Osteocyte (in vitro differentiated cells): ENCODE measurements around the gene TMEM63C. TPM values are rescaled to one million over a fixed set of nuclear protein-coding genes. Genes with fewer than 3 reads are reported as not detected.

Experiments used
- DNase-seq: peaks from one replicate; pipeline ENCODE4 v3.0.0; 2021; ENCODE audit warnings: mixed read lengths; ENCODE audit not compliant: unreplicated experiment; ENCODE audit errors: extremely low spot score
- H3K27ac Mint-ChIP-seq: one replicate; pipeline ENCODE4 v1.8.0; 2021; ENCODE audit warnings: mild to moderate bottlenecking, mixed read lengths; ENCODE audit not compliant: unreplicated experiment
- H3K27me3 Mint-ChIP-seq: one replicate; pipeline ENCODE4 v1.8.0; 2021; ENCODE audit warnings: mixed read lengths; ENCODE audit not compliant: unreplicated experiment
- H3K36me3 Mint-ChIP-seq: one replicate; pipeline ENCODE4 v1.8.0; 2021; ENCODE audit warnings: mixed read lengths; ENCODE audit not compliant: unreplicated experiment
- H3K4me1 Mint-ChIP-seq: one replicate; pipeline ENCODE4 v1.8.0; 2021; ENCODE audit warnings: mixed read lengths; ENCODE audit not compliant: unreplicated experiment
- H3K4me3 Mint-ChIP-seq: one replicate; pipeline ENCODE4 v1.8.0; 2021; ENCODE audit warnings: mild to moderate bottlenecking, moderate library complexity, mixed read lengths; ENCODE audit not compliant: unreplicated experiment
- H3K9me3 Mint-ChIP-seq: one replicate; pipeline ENCODE4 v1.8.0; 2021; ENCODE audit warnings: mixed read lengths; ENCODE audit not compliant: unreplicated experiment
- CTCF ChIP-seq: fragments of 200-600 bp; sonication (generic); IDR thresholded peaks from 2 replicates; pipeline ENCODE4 v1.5.0; 2021; ENCODE audit warnings: antibody characterized with exemption, mild to moderate bottlenecking, moderate library complexity
- total RNA-seq: library from RNA; stranded (reverse); gene quantifications from 2 replicates; pipeline ENCODE4 v1.2.1, GENCODE V29; 2021

Gene TMEM63C
- total RNA-seq, 1 donor from 2014 or later, result 0.11 TPM

GRCh38 chr14:77220246-77221017 is 38.8 kb downstream of the TMEM63C start:
- H3K36me3 Mint-ChIP-seq, result no peaks in the 10 kb centered on the region

GRCh38 chr14:77221241-77221871 is 39.8 kb downstream of the TMEM63C start:
- DNase-seq, result no peak
- Mint-ChIP-seq H3K27ac (no peak overlapping the region), H3K36me3 (no peaks in the 10 kb centered on the region), H3K4me3 (no peak overlapping the region), H3K9me3 (no peaks in the 10 kb centered on the region), H3K4me1 (no peaks in the 10 kb centered on the region), H3K27me3 (peaks cover 24% of the 10 kb centered on the region)
- TF ChIP-seq CTCF, result no peak

More at GRCh38 chr14:77220246-77221017, 38.8 kb downstream of the TMEM63C start:
- no peak for DNase-seq
- no peak overlapping the region for H3K27ac Mint-ChIP-seq
- H3K27me3 Mint-ChIP-seq, result peaks cover 27% of the 10 kb centered on the region
- TF ChIP-seq CTCF, result no peak
- no peaks in the 10 kb centered on the region for H3K4me1 Mint-ChIP-seq
- no peaks in the 10 kb centered on the region for H3K9me3 Mint-ChIP-seq
- no peak overlapping the region for H3K4me3 Mint-ChIP-seq

GRCh38 chr14:77222546-77223225 is 41.1 kb downstream of the TMEM63C start:
- no peak for TF ChIP-seq CTCF
- no peak overlapping the region for H3K27ac Mint-ChIP-seq

GRCh38 chr14:77224212-77224611 is 42.6 kb downstream of the TMEM63C start:
- no peaks in the 10 kb centered on the region for H3K4me1 Mint-ChIP-seq
- no peak for TF ChIP-seq CTCF
- H3K36me3 Mint-ChIP-seq, result no peaks in the 10 kb centered on the region
- H3K27ac Mint-ChIP-seq, result no peak overlapping the region
- no peak overlapping the region for H3K4me3 Mint-ChIP-seq
- no peaks in the 10 kb centered on the region for H3K9me3 Mint-ChIP-seq
- peaks cover 17% of the 10 kb centered on the region for H3K27me3 Mint-ChIP-seq
- no peak for DNase-seq

More at GRCh38 chr14:77222546-77223225, 41.1 kb downstream of the TMEM63C start:
- no peaks in the 10 kb centered on the region for H3K36me3 Mint-ChIP-seq
- no peak for DNase-seq
- H3K4me1 Mint-ChIP-seq, result no peaks in the 10 kb centered on the region
- no peaks in the 10 kb centered on the region for H3K9me3 Mint-ChIP-seq
- no peak overlapping the region for H3K4me3 Mint-ChIP-seq
- peaks cover 17% of the 10 kb centered on the region for H3K27me3 Mint-ChIP-seq

- no peaks in the 10 kb centered on the region for H3K9me3 Mint-ChIP-seq
- H3K4me1 Mint-ChIP-seq, result no peaks in the 10 kb centered on the region
- H3K27me3 Mint-ChIP-seq, result peaks cover 17% of the 10 kb centered on the region
- no peak for DNase-seq
- no peak overlapping the region for H3K4me3 Mint-ChIP-seq
- H3K36me3 Mint-ChIP-seq, result no peaks in the 10 kb centered on the region
- TF ChIP-seq CTCF, result no peak
- no peak overlapping the region for H3K27ac Mint-ChIP-seq
Observed at GRCh38 chr14:77225254-77225653, 43.7 kb downstream of the TMEM63C start.
